HG03460 (cell line): ENCODE results near the gene SEMA6B.
"Not testable (repeated sequence)": the region's sequence is repeated elsewhere in the genome, so short reads cannot be mapped to it uniquely, and the experiment has no call there.

Experiments used
- ATAC-seq: cut with Tn5 transposase; IDR thresholded peaks from one replicate; pipeline ENCODE4 v1.9.1; 2021; ENCODE audit not compliant: unreplicated experiment

SEMA6B gene

GRCh38 chr19:4575267-4576015 is 16.0 kb upstream of the SEMA6B start:
- ATAC-seq = no peak

- no peak for ATAC-seq
Observed at GRCh38 chr19:4573682-4574081, 14.2 kb upstream of the SEMA6B start.

- ATAC-seq = no peak
Observed at GRCh38 chr19:4571305-4571917, 11.9 kb upstream of the SEMA6B start.

- ATAC-seq = no peak
Observed at GRCh38 chr19:4570916-4571304, 11.4 kb upstream of the SEMA6B start.

GRCh38 chr19:4570402-4570801 is 10.9 kb upstream of the SEMA6B start:
- no peak for ATAC-seq

GRCh38 chr19:4568886-4569285 is 9.4 kb upstream of the SEMA6B start:
- ATAC-seq = no peak

- ATAC-seq = no peak
Observed at GRCh38 chr19:4567584-4568071, 8.1 kb upstream of the SEMA6B start.

- ATAC-seq = no peak
Observed at GRCh38 chr19:4566402-4567051, 7.0 kb upstream of the SEMA6B start.

GRCh38 chr19:4563562-4563961 is 4.1 kb upstream of the SEMA6B start:
- ATAC-seq = not testable (repeated sequence)

GRCh38 chr19:4562085-4562484 is 2.6 kb upstream of the SEMA6B start:
- not testable (repeated sequence) for ATAC-seq

GRCh38 chr19:4557971-4558941 is 1.2 kb downstream of the SEMA6B start:
- ATAC-seq = no peak

- ATAC-seq = no peak
Observed at GRCh38 chr19:4557144-4557970, 2.1 kb downstream of the SEMA6B start.

GRCh38 chr19:4556597-4557127 is 2.8 kb downstream of the SEMA6B start:
- ATAC-seq = no peak

GRCh38 chr19:4555657-4556561 is 3.6 kb downstream of the SEMA6B start:
- no peak for ATAC-seq

- no peak for ATAC-seq
Observed at GRCh38 chr19:4554717-4555116, 4.8 kb downstream of the SEMA6B start.

- no peak for ATAC-seq
Observed at GRCh38 chr19:4553775-4554174, 5.7 kb downstream of the SEMA6B start.

- no peak for ATAC-seq
Observed at GRCh38 chr19:4553092-4553695, 6.3 kb downstream of the SEMA6B start.

- ATAC-seq = no peak
Observed at GRCh38 chr19:4552525-4552819, 7.0 kb downstream of the SEMA6B start.
